SK-N-SH treated with all-trans-retinoic acid at 6 μM for 48 hours (cell line): ENCODE data around the gene TMEM259.
A peak's percentile ranks its signal among the peaks of the same experiment; 100 is the strongest.

ENCODE experiments used
- ATAC-seq: fragments of 200-7000 bp; cut with Tn5 transposase; 3 replicates; pipeline ENCODE4 v1.9.1; 2020; ENCODE audit warnings: mild to moderate bottlenecking, moderate library complexity
- ARNTL ChIP-seq: fragments of 450-650 bp; formaldehyde crosslinking; IDR thresholded peaks from 2 replicates; pipeline ENCODE4 v1.5.0; 2020; ENCODE audit warnings: low read depth, mild to moderate bottlenecking, moderate library complexity, borderline replicate concordance
- BACH2 ChIP-seq: fragments of 250-450 bp; sonication (Bioruptor Pico); IDR thresholded peaks from 2 replicates; pipeline ENCODE4 v1.9.0; 2021; ENCODE audit warnings: mild to moderate bottlenecking, borderline replicate concordance
- CSDC2 ChIP-seq: fragments of 250-450 bp; sonication (Bioruptor Pico); IDR thresholded peaks from 2 replicates; pipeline ENCODE4 v1.5.0; 2020; ENCODE audit warnings: mild to moderate bottlenecking, moderate library complexity
- CSRNP3 ChIP-seq: fragments of 250-450 bp; sonication (Bioruptor Pico); IDR thresholded peaks from 2 replicates; pipeline ENCODE4 v1.5.1; 2021; ENCODE audit warnings: mild to moderate bottlenecking, moderate library complexity
- ESRRG ChIP-seq: fragments of 250-450 bp; sonication (Bioruptor Pico); IDR thresholded peaks from 2 replicates; pipeline ENCODE4 v1.6.1; 2021; ENCODE audit warnings: mild to moderate bottlenecking
- GLIS3 ChIP-seq: fragments of 250-450 bp; sonication (Bioruptor Pico); IDR thresholded peaks from 2 replicates; pipeline ENCODE4 v1.5.0; 2020; ENCODE audit warnings: mild to moderate bottlenecking, moderate library complexity
- ISL1 ChIP-seq: fragments of 250-450 bp; sonication (Bioruptor Pico); IDR thresholded peaks from 2 replicates; pipeline ENCODE4 v2.1.2; 2022; ENCODE audit warnings: mild to moderate bottlenecking, moderate library complexity
- OSR1 ChIP-seq: fragments of 250-450 bp; sonication (Bioruptor Pico); IDR thresholded peaks from 2 replicates; pipeline ENCODE4 v1.8.0; 2022; ENCODE audit warnings: moderate library complexity, mild to moderate bottlenecking, inconsistent platforms
- PPARA ChIP-seq: fragments of 250-450 bp; sonication (Bioruptor Pico); IDR thresholded peaks from 2 replicates; pipeline ENCODE4 v1.5.0; 2020; ENCODE audit warnings: mild to moderate bottlenecking, borderline replicate concordance
- RARB ChIP-seq: fragments of 250-450 bp; sonication (Bioruptor Pico); IDR thresholded peaks from 2 replicates; pipeline ENCODE4 v1.8.0; 2021; ENCODE audit warnings: mild to moderate bottlenecking, moderate library complexity
- TCF4 ChIP-seq: fragments of 250-450 bp; sonication (Bioruptor Pico); IDR thresholded peaks from 2 replicates; pipeline ENCODE4 v1.8.0; 2021; ENCODE audit warnings: mild to moderate bottlenecking, moderate library complexity, borderline replicate concordance
- TOX ChIP-seq: fragments of 250-450 bp; sonication (Bioruptor Pico); IDR thresholded peaks from 2 replicates; pipeline ENCODE4 v1.8.0; 2021; ENCODE audit warnings: mild to moderate bottlenecking, moderate library complexity, borderline replicate concordance
- ZC3H10 ChIP-seq: fragments of 250-450 bp; sonication (Bioruptor Pico); IDR thresholded peaks from 2 replicates; pipeline ENCODE4 v1.5.1; 2021; ENCODE audit warnings: mild to moderate bottlenecking, moderate library complexity
- ZFP3 ChIP-seq: fragments of 250-450 bp; sonication (Bioruptor Pico); IDR thresholded peaks from 2 replicates; pipeline ENCODE4 v1.5.0; 2020; ENCODE audit warnings: mild to moderate bottlenecking, moderate library complexity
- ZFP30 ChIP-seq: fragments of 450-650 bp; formaldehyde crosslinking; IDR thresholded peaks from 2 replicates; pipeline ENCODE4 v1.5.0; 2022; ENCODE audit warnings: mild to moderate bottlenecking, moderate library complexity
- ZNF70 ChIP-seq: fragments of 450-650 bp; formaldehyde crosslinking; IDR thresholded peaks from 2 replicates; pipeline ENCODE4 v1.5.0; 2020; ENCODE audit warnings: mild to moderate bottlenecking, moderate library complexity
- ZNF8 ChIP-seq: fragments of 450-650 bp; formaldehyde crosslinking; IDR thresholded peaks from 2 replicates; pipeline ENCODE4 v1.5.0; 2020; ENCODE audit warnings: mild to moderate bottlenecking, moderate library complexity
- TF ChIP-seq, protein P1 (sequence below): fragments of 250-450 bp; sonication (Bioruptor Pico); IDR thresholded peaks from 2 replicates; pipeline ENCODE4 v1.8.0; 2020; ENCODE audit warnings: mild to moderate bottlenecking, moderate library complexity, borderline replicate concordance
- TF ChIP-seq, protein P2 (sequence below): fragments of 250-450 bp; sonication (Bioruptor Pico); IDR thresholded peaks from 2 replicates; pipeline ENCODE4 v1.5.1; 2020; ENCODE audit warnings: low read depth, mild to moderate bottlenecking, moderate library complexity
- TF ChIP-seq, protein P3 (sequence below): fragments of 250-450 bp; sonication (Bioruptor Pico); IDR thresholded peaks from 2 replicates; pipeline ENCODE4 v1.8.0; 2021; ENCODE audit warnings: low read depth, mild to moderate bottlenecking, moderate library complexity, borderline replicate concordance

TMEM259 gene

DNA sequence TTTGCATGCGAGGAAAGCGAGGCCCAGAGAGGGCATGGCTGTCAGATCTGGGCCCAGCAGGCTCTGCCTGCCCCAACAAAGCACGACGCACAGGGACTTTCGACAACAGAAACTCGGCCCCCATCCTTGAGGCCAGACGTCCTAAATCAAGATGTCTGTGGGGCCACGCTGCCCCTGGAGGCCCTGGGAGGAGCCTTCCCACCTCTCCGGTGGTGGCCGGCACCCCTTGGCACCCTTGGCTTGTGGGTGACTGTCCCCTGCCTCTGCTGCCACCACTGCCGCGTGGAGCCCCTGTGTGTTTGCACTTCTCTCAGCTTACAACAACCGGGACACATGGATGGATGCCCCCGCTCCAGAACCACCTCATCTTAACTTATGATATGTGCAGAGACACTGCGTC lies 32.4 kb downstream of the TMEM259 start (continued):
- TF ChIP-seq CSRNP3 (CRISPR knock-in tag) (no peak), ARNTL (CRISPR knock-in tag) (no peak), ZNF70 (CRISPR knock-in tag) (no peak), ZFP30 (CRISPR knock-in tag) (no peak), ZNF8 (no peak)
- TF ChIP-seq, protein P1, sequence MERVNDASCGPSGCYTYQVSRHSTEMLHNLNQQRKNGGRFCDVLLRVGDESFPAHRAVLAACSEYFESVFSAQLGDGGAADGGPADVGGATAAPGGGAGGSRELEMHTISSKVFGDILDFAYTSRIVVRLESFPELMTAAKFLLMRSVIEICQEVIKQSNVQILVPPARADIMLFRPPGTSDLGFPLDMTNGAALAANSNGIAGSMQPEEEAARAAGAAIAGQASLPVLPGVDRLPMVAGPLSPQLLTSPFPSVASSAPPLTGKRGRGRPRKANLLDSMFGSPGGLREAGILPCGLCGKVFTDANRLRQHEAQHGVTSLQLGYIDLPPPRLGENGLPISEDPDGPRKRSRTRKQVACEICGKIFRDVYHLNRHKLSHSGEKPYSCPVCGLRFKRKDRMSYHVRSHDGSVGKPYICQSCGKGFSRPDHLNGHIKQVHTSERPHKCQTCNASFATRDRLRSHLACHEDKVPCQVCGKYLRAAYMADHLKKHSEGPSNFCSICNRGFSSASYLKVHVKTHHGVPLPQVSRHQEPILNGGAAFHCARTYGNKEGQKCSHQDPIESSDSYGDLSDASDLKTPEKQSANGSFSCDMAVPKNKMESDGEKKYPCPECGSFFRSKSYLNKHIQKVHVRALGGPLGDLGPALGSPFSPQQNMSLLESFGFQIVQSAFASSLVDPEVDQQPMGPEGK (CRISPR knock-in tag): no peak
- TF ChIP-seq, protein P2, sequence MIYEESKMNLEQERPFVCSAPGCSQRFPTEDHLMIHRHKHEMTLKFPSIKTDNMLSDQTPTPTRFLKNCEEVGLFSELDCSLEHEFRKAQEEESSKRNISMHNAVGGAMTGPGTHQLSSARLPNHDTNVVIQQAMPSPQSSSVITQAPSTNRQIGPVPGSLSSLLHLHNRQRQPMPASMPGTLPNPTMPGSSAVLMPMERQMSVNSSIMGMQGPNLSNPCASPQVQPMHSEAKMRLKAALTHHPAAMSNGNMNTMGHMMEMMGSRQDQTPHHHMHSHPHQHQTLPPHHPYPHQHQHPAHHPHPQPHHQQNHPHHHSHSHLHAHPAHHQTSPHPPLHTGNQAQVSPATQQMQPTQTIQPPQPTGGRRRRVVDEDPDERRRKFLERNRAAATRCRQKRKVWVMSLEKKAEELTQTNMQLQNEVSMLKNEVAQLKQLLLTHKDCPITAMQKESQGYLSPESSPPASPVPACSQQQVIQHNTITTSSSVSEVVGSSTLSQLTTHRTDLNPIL (CRISPR knock-in tag): no peak

- ATAC-seq: no peak
- no peak for TF ChIP-seq PPARA (CRISPR knock-in tag)
- TF ChIP-seq TOX: no peak
- no peak for TF ChIP-seq ARNTL (CRISPR knock-in tag)
- TF ChIP-seq, protein P1 (CRISPR knock-in tag): no peak
- TF ChIP-seq ISL1 (CRISPR knock-in tag): no peak
- no peak for TF ChIP-seq ZC3H10
- no peak for TF ChIP-seq CSDC2 (CRISPR knock-in tag)
- TF ChIP-seq BACH2: no peak
- no peak for TF ChIP-seq ZFP30 (CRISPR knock-in tag)
These were observed 32.8 kb downstream of the TMEM259 start for GRCh38 chr19:988081-988480.

DNA sequence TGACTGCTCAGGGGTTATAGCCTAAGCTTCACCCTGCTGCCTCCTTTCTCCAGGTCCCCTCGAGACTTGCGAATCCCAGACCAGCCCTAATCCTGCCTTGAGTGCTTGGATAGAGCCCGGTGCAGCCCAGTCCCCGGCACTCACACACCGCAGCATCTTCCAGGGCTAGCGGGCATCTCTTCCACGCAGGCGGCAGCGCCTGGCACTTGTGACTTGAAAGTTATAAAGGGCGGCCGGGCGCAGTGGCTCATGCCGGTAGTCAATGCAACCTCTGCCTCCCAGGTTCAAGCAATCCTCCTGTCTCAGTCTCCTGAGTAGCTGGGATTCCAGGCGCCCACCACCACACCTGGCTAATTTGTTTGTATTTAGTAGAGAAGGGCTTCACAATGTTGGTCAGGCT lies 34.8 kb downstream of the TMEM259 start:
- ATAC-seq: no peak
- TF ChIP-seq CSDC2 (CRISPR knock-in tag) (no peak), CSRNP3 (CRISPR knock-in tag) (no peak), ZNF8 (no peak), ESRRG (CRISPR knock-in tag) (no peak), BACH2 (no peak), TOX (no peak), OSR1 (CRISPR knock-in tag) (no peak), PPARA (CRISPR knock-in tag) (no peak), ISL1 (CRISPR knock-in tag) (no peak), ZFP3 (CRISPR knock-in tag) (no peak), TCF4 (no peak), ZFP30 (CRISPR knock-in tag) (no peak), GLIS3 (no peak), ZC3H10 (no peak)

DNA sequence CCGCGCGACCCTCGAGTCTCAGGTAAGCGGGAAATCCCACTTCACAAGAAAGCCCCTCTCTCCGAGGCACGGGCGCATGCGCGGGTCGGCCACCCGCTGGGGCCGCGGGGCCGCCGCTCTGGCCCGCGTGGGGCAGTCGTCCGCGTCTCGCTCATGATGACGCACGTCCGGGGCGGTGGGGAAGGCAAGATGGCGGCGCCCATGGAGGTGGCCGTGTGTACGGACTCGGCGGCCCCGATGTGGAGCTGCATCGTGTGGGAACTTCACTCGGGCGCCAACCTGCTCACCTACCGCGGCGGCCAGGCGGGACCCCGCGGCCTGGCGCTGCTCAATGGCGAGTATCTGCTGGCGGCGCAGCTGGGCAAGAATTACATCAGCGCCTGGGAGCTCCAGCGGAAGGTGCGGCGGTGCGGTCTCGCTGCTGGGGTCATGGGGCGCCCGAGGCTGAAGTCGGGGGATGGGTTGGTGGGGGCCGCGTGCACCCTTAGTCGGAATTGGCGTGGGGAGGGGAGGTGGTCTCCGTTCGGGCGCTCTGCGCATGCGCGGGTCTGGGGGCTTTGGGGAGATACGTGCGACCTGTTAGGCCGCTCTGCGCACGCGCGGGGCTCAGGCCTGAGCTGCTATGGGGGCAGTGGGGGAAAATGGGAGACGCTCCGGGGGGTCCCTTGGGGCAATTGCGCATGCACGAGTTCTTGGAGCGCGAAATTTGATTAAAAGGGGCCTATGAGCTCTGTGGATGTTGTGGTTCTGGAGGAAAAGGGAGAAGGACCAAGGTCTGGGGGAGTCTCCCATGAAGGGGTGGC lies 36.6 kb downstream of the TMEM259 start, which contains the start of gene WDR18:
TSS of gene WDR18 (plus strand) at position 181 of the 803 bp plus-strand sequence. CDS start at position 190, 9 bp downstream.
- peak; percentile 89 for ATAC-seq
- TF ChIP-seq, protein P1 (CRISPR knock-in tag): no peak
- TF ChIP-seq, protein P3, sequence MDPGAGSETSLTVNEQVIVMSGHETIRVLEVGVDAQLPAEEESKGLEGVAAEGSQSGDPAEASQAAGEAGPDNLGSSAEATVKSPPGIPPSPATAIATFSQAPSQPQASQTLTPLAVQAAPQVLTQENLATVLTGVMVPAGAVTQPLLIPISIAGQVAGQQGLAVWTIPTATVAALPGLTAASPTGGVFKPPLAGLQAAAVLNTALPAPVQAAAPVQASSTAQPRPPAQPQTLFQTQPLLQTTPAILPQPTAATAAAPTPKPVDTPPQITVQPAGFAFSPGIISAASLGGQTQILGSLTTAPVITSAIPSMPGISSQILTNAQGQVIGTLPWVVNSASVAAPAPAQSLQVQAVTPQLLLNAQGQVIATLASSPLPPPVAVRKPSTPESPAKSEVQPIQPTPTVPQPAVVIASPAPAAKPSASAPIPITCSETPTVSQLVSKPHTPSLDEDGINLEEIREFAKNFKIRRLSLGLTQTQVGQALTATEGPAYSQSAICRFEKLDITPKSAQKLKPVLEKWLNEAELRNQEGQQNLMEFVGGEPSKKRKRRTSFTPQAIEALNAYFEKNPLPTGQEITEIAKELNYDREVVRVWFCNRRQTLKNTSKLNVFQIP: no peak
- TF ChIP-seq GLIS3 (no peak), ISL1 (CRISPR knock-in tag) (no peak), PPARA (CRISPR knock-in tag) (no peak), ARNTL (CRISPR knock-in tag) (no peak), RARB (CRISPR knock-in tag) (no peak), ESRRG (CRISPR knock-in tag) (no peak), ZNF70 (CRISPR knock-in tag) (no peak), CSDC2 (CRISPR knock-in tag) (no peak), ZFP30 (CRISPR knock-in tag) (no peak), ZC3H10 (no peak)
- TF ChIP-seq, protein P2 (CRISPR knock-in tag): no peak
